ENCODE data around the gene MARVELD1. TPM values are rescaled to one million over a fixed set of nuclear protein-coding genes. Genes with fewer than 3 reads are reported as not detected.

Gene MARVELD1
- total and polyA plus RNA-seq, 4 donors, result 15.7 to 57.9 (median 24.1) TPM

DNA sequence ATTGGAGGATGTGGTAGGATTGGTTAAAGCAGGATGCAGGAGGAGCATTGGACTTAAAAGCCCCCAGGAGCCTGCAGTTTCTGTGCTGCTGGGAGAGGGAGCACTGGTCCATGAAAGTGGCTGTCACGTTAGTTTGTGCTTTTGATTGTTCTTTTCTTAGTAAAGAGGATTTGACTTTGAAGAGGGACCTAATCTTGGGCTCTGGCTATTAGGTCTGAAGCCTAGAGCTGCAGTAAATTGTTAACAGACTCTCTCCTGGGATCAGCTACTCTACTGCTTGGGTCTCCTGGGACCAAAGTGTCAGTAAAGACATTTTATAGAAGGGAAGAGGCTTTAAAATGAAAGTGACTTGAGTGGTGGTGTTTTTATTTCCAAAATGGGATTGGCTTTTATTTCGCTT lies 27.1 kb downstream of the MARVELD1 start:
- peaks cover 0 to 4% (median 0%) of the 10 kb centered on the region in 4 donors for H3K9me3 ChIP-seq (ENCODE audit: control insufficient read depth in 4 of 4, insufficient read depth in 3 of 4, low read length in 3 of 4)
- H3K9ac ChIP-seq (ENCODE audit: insufficient read depth in 1 of 2, low read length in 2 of 2), result no peak overlapping the region
- H3K27ac ChIP-seq (ENCODE audit: low read depth in 1 of 2, low read length in 1 of 2), result no peak overlapping the region
- ATAC-seq (ENCODE audit: insufficient read depth, low FRiP score), result no peak
- no peaks in the 10 kb centered on the region for H3K27me3 ChIP-seq (ENCODE audit: control insufficient read depth in 3 of 3, insufficient read depth in 3 of 3, low read length in 2 of 3)
- TF ChIP-seq, protein P1, sequence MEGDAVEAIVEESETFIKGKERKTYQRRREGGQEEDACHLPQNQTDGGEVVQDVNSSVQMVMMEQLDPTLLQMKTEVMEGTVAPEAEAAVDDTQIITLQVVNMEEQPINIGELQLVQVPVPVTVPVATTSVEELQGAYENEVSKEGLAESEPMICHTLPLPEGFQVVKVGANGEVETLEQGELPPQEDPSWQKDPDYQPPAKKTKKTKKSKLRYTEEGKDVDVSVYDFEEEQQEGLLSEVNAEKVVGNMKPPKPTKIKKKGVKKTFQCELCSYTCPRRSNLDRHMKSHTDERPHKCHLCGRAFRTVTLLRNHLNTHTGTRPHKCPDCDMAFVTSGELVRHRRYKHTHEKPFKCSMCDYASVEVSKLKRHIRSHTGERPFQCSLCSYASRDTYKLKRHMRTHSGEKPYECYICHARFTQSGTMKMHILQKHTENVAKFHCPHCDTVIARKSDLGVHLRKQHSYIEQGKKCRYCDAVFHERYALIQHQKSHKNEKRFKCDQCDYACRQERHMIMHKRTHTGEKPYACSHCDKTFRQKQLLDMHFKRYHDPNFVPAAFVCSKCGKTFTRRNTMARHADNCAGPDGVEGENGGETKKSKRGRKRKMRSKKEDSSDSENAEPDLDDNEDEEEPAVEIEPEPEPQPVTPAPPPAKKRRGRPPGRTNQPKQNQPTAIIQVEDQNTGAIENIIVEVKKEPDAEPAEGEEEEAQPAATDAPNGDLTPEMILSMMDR (IDR thresholded peaks at IDR 0.05; ENCODE audit: control extremely low read depth, extremely low read depth), result no peak
- WGBS, 2 donors, result 94 to 95% methylated on average over 2 of the region's 2 CpGs
- peaks cover 4 to 23% (median 20%) of the 10 kb centered on the region in 4 donors for H3K36me3 ChIP-seq (ENCODE audit: control insufficient read depth in 4 of 4, insufficient read depth in 4 of 4, low read length in 4 of 4)
- H3K4me1 ChIP-seq (ENCODE audit: control insufficient read depth in 5 of 5, insufficient read depth in 5 of 5, low read length in 5 of 5), result peaks cover 3 to 9% (median 7%) of the 10 kb centered on the region in 5 donors
- H3K4me3 ChIP-seq, result no peak overlapping the region
- DNase-seq, result no peak

DNA sequence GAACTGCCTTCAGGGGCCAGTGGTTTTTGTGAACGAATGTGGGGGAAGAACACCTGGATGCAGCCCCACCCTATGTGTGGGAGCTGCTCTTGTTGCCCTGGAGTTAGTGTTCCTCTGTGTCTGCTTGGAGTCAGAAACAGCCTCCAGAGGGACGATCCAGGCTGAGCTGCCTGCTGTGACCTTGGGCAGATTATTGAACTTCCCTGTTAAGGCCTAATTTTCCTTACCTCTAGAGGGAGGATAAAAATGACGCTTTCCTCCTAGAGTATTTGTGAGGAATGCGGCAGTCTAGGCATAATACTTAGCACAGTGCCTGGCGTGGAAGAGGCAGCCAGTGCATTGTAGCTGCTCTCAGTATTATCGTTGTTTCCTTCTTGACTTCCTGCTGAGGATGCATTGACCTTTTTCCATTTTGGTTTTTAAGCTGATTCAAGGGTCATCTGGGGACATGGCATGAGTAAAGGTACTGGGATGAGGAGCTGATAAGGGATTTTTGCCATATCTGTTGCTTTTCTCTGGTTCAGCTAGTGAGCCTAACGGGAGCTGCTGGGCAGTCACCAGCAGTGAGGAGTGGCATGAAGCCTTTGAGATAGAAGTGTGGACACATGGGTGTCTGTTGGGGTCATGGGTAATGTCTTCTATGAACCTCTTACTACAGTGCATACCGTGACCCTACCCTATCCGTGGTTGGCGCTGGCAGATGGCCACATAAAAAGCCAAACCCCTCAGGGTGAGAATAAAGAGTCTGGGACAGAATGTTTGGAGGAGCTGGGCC lies 29.8 kb downstream of the MARVELD1 start:
- no peaks in the 10 kb centered on the region for H3K9me3 ChIP-seq (ENCODE audit: control insufficient read depth in 4 of 4, insufficient read depth in 3 of 4, low read length in 3 of 4)
- H3K9ac ChIP-seq (ENCODE audit: insufficient read depth in 1 of 2, low read length in 2 of 2), result no peak overlapping the region
- H3K27me3 ChIP-seq (ENCODE audit: control insufficient read depth in 3 of 3, insufficient read depth in 3 of 3, low read length in 2 of 3), result no peaks in the 10 kb centered on the region
- no peak overlapping the region for H3K27ac ChIP-seq (ENCODE audit: low read depth in 1 of 2, low read length in 1 of 2)
- peaks cover 0 to 6% (median under 1%) of the 10 kb centered on the region in 5 donors for H3K4me1 ChIP-seq (ENCODE audit: control insufficient read depth in 5 of 5, insufficient read depth in 5 of 5, low read length in 5 of 5)
- TF ChIP-seq, protein P1 (IDR thresholded peaks at IDR 0.05; ENCODE audit: control extremely low read depth, extremely low read depth), result no peak
- WGBS, 2 donors, result 80 to 89% methylated on average over 10 of the region's 10 CpGs
- no peak for DNase-seq
- no peak for ATAC-seq (ENCODE audit: insufficient read depth, low FRiP score)
- no peak overlapping the region for H3K4me3 ChIP-seq
- peaks cover 9 to 35% (median 31%) of the 10 kb centered on the region in 4 donors for H3K36me3 ChIP-seq (ENCODE audit: control insufficient read depth in 4 of 4, insufficient read depth in 4 of 4, low read length in 4 of 4)

DNA sequence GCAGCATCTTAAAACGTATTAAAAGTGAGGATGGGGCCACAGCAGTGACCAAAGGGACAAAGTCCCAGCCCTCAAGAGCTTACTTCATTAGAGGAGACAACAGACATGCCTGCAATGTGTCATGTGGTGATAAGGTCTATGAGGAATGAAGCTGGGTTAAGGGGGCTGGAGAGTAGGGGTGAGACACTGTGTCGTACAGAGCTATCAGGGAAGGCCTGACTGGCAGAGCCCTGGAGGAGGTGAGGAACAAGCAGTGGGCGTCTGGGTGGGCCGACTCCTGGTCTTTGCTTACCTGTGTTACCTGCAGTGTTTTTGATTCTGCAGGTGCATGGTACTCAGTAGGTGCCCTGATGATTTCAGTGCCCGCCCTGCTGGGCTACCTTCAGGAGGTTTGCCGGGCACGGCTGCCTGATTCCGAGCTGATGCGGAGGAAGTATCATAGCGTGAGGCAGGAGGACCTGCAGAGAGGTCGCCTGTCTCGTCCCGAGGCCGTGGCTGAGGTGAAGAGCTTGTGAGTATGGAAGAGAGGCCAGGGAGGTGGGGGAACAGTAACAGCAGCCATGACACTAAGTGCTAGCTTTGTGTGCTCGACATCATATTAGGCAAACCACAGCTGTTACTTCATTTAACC lies 31.0 kb downstream of the MARVELD1 start:
- Histone ChIP-seq H3K27me3 (ENCODE audit: control insufficient read depth in 3 of 3, insufficient read depth in 3 of 3, low read length in 2 of 3) (no peaks in the 10 kb centered on the region), H3K36me3 (ENCODE audit: control insufficient read depth in 4 of 4, insufficient read depth in 4 of 4, low read length in 4 of 4) (peaks cover 17 to 37% (median 35%) of the 10 kb centered on the region in 4 donors), H3K9me3 (ENCODE audit: control insufficient read depth in 4 of 4, insufficient read depth in 3 of 4, low read length in 3 of 4) (no peaks in the 10 kb centered on the region), H3K9ac (ENCODE audit: insufficient read depth in 1 of 2, low read length in 2 of 2) (no peak overlapping the region), H3K4me3 (no peak overlapping the region), H3K4me1 (ENCODE audit: control insufficient read depth in 5 of 5, insufficient read depth in 5 of 5, low read length in 5 of 5) (peaks cover 0 to 3% (median 0%) of the 10 kb centered on the region in 5 donors), H3K27ac (ENCODE audit: low read depth in 1 of 2, low read length in 1 of 2) (no peak overlapping the region)
- ATAC-seq (ENCODE audit: insufficient read depth, low FRiP score), result no peak
- no peak for DNase-seq
- 94 to 97% methylated on average over 15 of the region's 15 CpGs for WGBS, 2 donors
- TF ChIP-seq, protein P1 (IDR thresholded peaks at IDR 0.05; ENCODE audit: control extremely low read depth, extremely low read depth), result no peak
